Measurements from ENCODE around the gene TSC2. TPM values are rescaled to one million over a fixed set of nuclear protein-coding genes. Genes with fewer than 3 reads are reported as not detected.

Gene TSC2
- total RNA-seq, 2 experiments from 2014 or later = 112 to 115 TPM

DNA sequence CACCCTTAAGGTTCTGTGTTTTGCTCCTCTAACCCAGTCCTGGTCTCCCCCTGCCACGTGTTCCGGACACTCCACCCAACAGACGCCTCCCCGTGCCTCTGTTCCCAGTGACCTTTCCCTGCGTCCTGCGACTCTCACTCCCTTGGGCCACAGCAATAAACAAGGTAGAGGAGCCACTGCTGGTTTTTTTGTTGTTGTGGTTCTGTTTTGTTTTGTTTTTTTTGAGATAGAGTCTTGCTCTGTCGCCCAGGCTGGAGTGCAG is 31.9 kb upstream of the TSC2 start:
- H3K9me3 Mint-ChIP-seq = no peaks in the 10 kb centered on the region
- H3K36me3 Mint-ChIP-seq (ENCODE audit: low read depth) = no peaks in the 10 kb centered on the region
- H3K27ac Mint-ChIP-seq = no peak overlapping the region
- H3K27me3 Mint-ChIP-seq = peaks cover 17% of the 10 kb centered on the region
- no peak for DNase-seq
- H3K4me3 Mint-ChIP-seq = no peak overlapping the region
- ChIA-PET POLR2A (no interaction called here), CTCF (interaction anchor here (0.9 to 1.9 kb wide), 4 partner anchors 13 to 130 kb away, joined by 3 to 5 read pairs (median 4); no protein-coding TSS in a partner anchor)
- H3K4me1 Mint-ChIP-seq = peaks cover 4% of the 10 kb centered on the region

DNA sequence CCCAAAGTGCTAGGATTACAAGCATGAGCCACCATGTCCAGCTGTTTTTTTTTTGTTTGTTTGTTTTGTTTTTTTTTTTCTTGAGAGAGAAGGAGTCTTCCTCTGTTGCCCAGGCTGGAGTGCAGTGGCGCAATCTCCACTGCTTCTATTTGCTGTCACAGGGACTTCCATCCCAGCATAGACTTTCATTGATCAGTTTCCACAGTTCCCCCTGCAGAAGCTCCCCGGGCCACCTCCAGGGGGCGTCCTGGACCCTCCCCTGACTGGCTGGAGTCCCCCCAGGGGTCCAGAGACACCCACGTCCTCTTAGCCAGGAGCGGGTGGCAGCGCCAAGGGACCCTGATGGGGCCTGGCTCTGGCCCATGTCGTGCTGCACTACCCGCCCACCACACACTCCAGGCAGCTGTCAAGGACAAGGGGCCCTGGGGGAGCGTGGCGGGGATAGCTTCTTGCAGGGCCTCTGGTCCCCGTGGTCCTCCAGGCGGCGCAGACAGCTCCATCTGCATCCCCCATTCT is 31.3 kb upstream of the TSC2 start:
- DNase-seq = no peak
- CTCF ChIA-PET = interaction anchor here (0.9 to 1.9 kb wide), 5 partner anchors 13 to 130 kb away, joined by 3 to 5 read pairs (median 4); partner anchors contain the start of genes NTHL1 and TSC2
- H3K4me1 Mint-ChIP-seq = peaks cover 5% of the 10 kb centered on the region
- H3K36me3 Mint-ChIP-seq (ENCODE audit: low read depth) = no peaks in the 10 kb centered on the region
- POLR2A ChIA-PET = no interaction called here
- H3K27me3 Mint-ChIP-seq = peaks cover 20% of the 10 kb centered on the region
- H3K4me3 Mint-ChIP-seq = no peak overlapping the region
- no peak overlapping the region for H3K27ac Mint-ChIP-seq
- H3K9me3 Mint-ChIP-seq = no peaks in the 10 kb centered on the region

GRCh38 chr16:2019518-2019920 is 28.3 kb upstream of the TSC2 start, which contains the start of gene NPW:
NPW (plus strand) TSS chr16:2019785.
- H3K36me3 Mint-ChIP-seq (ENCODE audit: low read depth) = no peaks in the 10 kb centered on the region
- no peak within 1 kb of the TSS for H3K27ac Mint-ChIP-seq
- H3K4me1 Mint-ChIP-seq = peaks cover 21% of the 10 kb centered on the region
- ChIA-PET CTCF (interaction anchor here (1.1 to 1.3 kb wide), 2 partner anchors 15 to 134 kb away, joined by 3 to 4 read pairs; no protein-coding TSS in a partner anchor), POLR2A (no interaction called here)
- H3K27me3 Mint-ChIP-seq = peaks cover 30% of the 10 kb centered on the region
- DNase-seq = peak; percentile 18
- H3K4me3 Mint-ChIP-seq = no peak within 1 kb of the TSS
- no peaks in the 10 kb centered on the region for H3K9me3 Mint-ChIP-seq

DNA sequence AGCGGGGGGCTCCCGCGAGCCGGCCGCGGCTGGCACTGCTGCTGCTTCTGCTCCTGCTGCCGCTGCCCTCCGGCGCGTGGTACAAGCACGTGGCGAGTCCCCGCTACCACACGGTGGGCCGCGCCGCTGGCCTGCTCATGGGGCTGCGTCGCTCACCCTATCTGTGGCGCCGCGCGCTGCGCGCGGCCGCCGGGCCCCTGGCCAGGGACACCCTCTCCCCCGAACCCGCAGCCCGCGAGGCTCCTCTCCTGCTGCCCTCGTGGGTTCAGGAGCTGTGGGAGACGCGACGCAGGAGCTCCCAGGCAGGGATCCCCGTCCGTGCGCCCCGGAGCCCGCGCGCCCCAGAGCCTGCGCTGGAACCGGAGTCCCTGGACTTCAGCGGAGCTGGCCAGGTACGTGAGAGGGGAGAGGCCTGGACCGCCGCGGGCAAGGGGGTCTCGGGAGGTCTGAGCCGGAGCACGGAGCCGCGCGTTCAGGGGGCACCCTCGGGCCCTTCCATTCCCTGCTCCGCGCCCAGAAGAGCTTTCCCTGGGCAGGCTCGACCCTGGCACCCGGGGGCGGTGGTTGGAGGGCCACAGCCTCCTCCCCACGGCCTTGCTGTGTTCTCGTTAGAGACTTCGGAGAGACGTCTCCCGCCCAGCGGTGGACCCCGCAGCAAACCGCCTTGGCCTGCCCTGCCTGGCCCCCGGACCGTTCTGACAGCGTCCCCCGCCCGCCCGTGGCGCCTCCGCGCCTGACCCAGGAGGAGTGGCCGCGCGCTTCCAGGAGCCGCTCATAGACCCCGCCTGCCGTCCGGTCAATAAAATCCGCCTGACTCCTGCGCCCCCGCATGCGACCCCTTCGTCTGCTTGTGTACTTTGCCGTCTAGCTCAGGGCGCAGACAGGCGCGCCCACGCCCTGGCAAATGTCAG is 27.6 kb upstream of the TSC2 start:
- no peak for DNase-seq
- POLR2A ChIA-PET = no interaction called here
- Mint-ChIP-seq H3K4me1 (peaks cover 21% of the 10 kb centered on the region), H3K9me3 (no peaks in the 10 kb centered on the region), H3K4me3 (no peak overlapping the region), H3K36me3 (ENCODE audit: low read depth) (no peaks in the 10 kb centered on the region), H3K27me3 (peaks cover 30% of the 10 kb centered on the region), H3K27ac (no peak overlapping the region)
- CTCF ChIA-PET = interaction anchor here (0.6 to 1.3 kb wide), 3 partner anchors 16 to 133 kb away, joined by 3 to 4 read pairs (median 4); no protein-coding TSS in a partner anchor

GRCh38 chr16:2022723-2023091 is 25.1 kb upstream of the TSC2 start:
- no peak overlapping the region for H3K27ac Mint-ChIP-seq

DNA sequence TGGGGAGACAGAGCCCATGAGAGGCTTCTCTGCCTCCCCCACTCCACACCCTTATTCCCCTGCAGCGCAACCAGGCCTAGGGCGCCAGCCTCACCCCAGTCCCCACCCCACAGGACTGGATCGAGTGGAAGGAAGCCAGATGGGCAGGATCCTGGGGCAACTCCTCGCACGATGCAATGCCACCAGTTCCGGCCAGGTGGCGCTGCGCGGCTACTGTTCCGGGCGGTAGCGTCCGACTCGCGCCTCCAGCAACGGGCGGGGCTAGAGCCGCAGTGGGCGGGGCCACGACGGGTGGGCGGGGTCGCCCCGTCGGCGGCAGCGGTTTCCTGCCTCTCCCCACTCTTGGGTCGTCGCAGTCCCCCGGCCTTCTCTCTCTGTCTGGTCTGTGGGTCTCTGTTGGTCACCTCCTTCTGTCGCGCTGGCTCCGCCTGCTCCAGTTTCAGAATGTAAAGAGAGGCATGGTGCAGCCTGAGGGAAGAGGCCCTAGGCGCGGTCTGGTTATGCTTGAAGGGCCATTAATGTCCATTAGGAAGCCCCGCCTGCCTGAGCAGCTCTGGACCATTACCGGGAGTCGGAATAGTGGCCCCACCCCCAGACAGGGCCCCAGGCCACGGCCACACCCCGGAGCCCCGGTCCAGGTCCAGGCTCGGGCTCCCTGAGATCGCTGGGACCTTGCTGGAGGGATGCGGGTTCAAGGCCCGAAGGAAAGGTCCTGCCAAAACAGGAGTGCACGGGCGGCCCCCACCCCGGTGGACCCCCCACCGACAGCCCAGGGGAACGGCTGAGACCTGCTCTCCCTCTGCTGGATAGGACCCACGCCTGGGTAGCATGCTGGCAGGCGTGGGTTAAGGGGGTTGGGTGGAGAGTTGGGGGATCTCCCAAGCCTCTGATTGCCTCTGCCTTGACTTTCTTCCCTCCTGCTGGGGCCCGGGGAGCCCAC is 24.4 kb upstream of the TSC2 start:
- Mint-ChIP-seq H3K27ac (peak overlapping the region; percentile 67), H3K36me3 (ENCODE audit: low read depth) (no peaks in the 10 kb centered on the region), H3K9me3 (no peaks in the 10 kb centered on the region), H3K4me1 (peaks cover 28% of the 10 kb centered on the region), H3K4me3 (peak overlapping the region; percentile 55), H3K27me3 (peaks cover 44% of the 10 kb centered on the region)
- ChIA-PET POLR2A (interaction anchor here (0.8 to 1.3 kb wide), 3 partner anchors 58 to 131 kb away, joined by 3 to 4 read pairs (median 3); no protein-coding TSS in a partner anchor), CTCF (interaction anchor here (0.6 to 2.8 kb wide), 18 partner anchors 10 to 317 kb away, joined by 3 to 13 read pairs (median 4); partner anchors contain the start of genes MAPK8IP3, NTHL1, TRAF7 and TSC2)
- peak; percentile 94 for DNase-seq

More at GRCh38 chr16:2022723-2023091, 25.1 kb upstream of the TSC2 start:
- Mint-ChIP-seq H3K27me3 (peaks cover 39% of the 10 kb centered on the region), H3K9me3 (no peaks in the 10 kb centered on the region), H3K36me3 (ENCODE audit: low read depth) (no peaks in the 10 kb centered on the region), H3K4me3 (peak overlapping the region; percentile 55), H3K4me1 (peaks cover 28% of the 10 kb centered on the region)
- ChIA-PET CTCF (interaction anchor here (0.6 to 2.2 kb wide), 18 partner anchors 8 to 317 kb away, joined by 3 to 13 read pairs (median 3); partner anchors contain the start of genes MAPK8IP3, NTHL1, TRAF7 and TSC2), POLR2A (interaction anchor here (1.3 kb wide), 1 partner anchor 118 kb away, joined by 4 read pairs; no protein-coding TSS in a partner anchor)
- DNase-seq = no peak

DNA sequence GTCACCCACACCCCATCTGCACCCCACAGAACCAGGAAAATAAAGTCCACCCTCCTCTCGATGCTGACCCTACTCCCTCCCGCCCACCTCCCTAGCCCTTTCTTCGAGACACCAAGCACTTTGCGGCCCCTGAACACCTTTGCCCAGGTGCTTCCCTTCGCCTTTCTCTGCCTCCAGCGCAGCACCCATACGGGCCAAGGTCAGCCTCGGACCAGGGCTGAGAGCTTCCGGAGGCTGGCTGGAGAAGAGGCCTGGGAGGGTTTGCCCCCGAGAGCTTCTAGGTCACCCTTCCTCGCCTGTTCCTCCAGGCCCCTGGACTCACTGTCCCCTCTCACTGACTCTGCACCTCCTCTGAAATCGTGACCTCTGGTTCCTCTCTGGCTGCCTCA is 23.8 kb upstream of the TSC2 start:
- POLR2A ChIA-PET = interaction anchor here (0.8 to 1.1 kb wide), 2 partner anchors 59 to 130 kb away, joined by 3 read pairs; no protein-coding TSS in a partner anchor
- no peak overlapping the region for H3K4me3 Mint-ChIP-seq
- CTCF ChIA-PET = interaction anchor here (0.6 to 2.8 kb wide), 3 partner anchors 116 to 473 kb away, joined by 3 to 13 read pairs (median 8); no protein-coding TSS in a partner anchor

GRCh38 chr16:2025251-2025650 is 22.5 kb upstream of the TSC2 start:
- H3K9me3 Mint-ChIP-seq = no peaks in the 10 kb centered on the region
- no peak for DNase-seq
- no peak overlapping the region for H3K27ac Mint-ChIP-seq
- peak overlapping the region; percentile 51 for H3K4me3 Mint-ChIP-seq
- H3K27me3 Mint-ChIP-seq = peaks cover 36% of the 10 kb centered on the region
- ChIA-PET CTCF (interaction anchor here (2.8 kb wide), 1 partner anchor 115 kb away, joined by 8 read pairs; no protein-coding TSS in a partner anchor), POLR2A (no interaction called here)
- peaks cover 28% of the 10 kb centered on the region for H3K4me1 Mint-ChIP-seq
- H3K36me3 Mint-ChIP-seq (ENCODE audit: low read depth) = no peaks in the 10 kb centered on the region

More for the DNA sequence above, 23.8 kb upstream of the TSC2 start:
- Mint-ChIP-seq H3K4me1 (peaks cover 28% of the 10 kb centered on the region), H3K9me3 (no peaks in the 10 kb centered on the region), H3K27me3 (peaks cover 41% of the 10 kb centered on the region), H3K27ac (peak overlapping the region; percentile 60), H3K36me3 (ENCODE audit: low read depth) (no peaks in the 10 kb centered on the region)
- no peak for DNase-seq

GRCh38 chr16:2025878-2026460 is 21.8 kb upstream of the TSC2 start:
- Mint-ChIP-seq H3K36me3 (ENCODE audit: low read depth) (no peaks in the 10 kb centered on the region), H3K4me3 (peak overlapping the region; percentile 51), H3K27me3 (peaks cover 29% of the 10 kb centered on the region), H3K27ac (no peak overlapping the region), H3K9me3 (no peaks in the 10 kb centered on the region), H3K4me1 (peaks cover 23% of the 10 kb centered on the region)
- DNase-seq = no peak
- ChIA-PET CTCF (interaction anchor here (2.8 kb wide), 1 partner anchor 114 kb away, joined by 8 read pairs; no protein-coding TSS in a partner anchor), POLR2A (interaction anchor here (0.9 kb wide), 1 partner anchor 130 kb away, joined by 3 read pairs; the partner anchor contains the start of gene TRAF7)

GRCh38 chr16:2026461-2027023 is 21.2 kb upstream of the TSC2 start, which contains the start of gene NHERF2:
NHERF2 (plus strand) TSS chr16:2026902; CDS start chr16:2027006, 104 bp downstream.
- Mint-ChIP-seq H3K27me3 (peaks cover 26% of the 10 kb centered on the region), H3K27ac (no peak within 1 kb of the TSS), H3K4me3 (peak within 1 kb of the TSS; percentile 51), H3K36me3 (ENCODE audit: low read depth) (no peaks in the 10 kb centered on the region), H3K9me3 (no peaks in the 10 kb centered on the region), H3K4me1 (peaks cover 22% of the 10 kb centered on the region)
- ChIA-PET POLR2A (interaction anchor here (0.9 kb wide), 1 partner anchor 129 kb away, joined by 3 read pairs; the partner anchor contains the start of gene TRAF7), CTCF (interaction anchor here (2.8 kb wide), 1 partner anchor 114 kb away, joined by 8 read pairs; no protein-coding TSS in a partner anchor)
- no peak for DNase-seq
